K562 (cell line): Measurements from ENCODE around the gene CD248. TPM values are rescaled to one million over a fixed set of nuclear protein-coding genes. Genes with fewer than 3 reads are reported as not detected.

Source experiments
- ATAC-seq: fragments of 200-7000 bp; cut with Tn5 transposase; 3 replicates; pipeline ENCODE4 v1.9.1; 2020; ENCODE audit warnings: moderate library complexity
- BruUV-seq: library from RNA; stranded (reverse); fragments of 400-500 nt; replicated peaks from 2 replicates; lab custom pipeline; 2021; lab: Mats Ljungman, UMichigan
- CTCF ChIA-PET: fragments of 300-600 bp; formaldehyde crosslinking; extraction: SDS; loops from one replicate; lab custom pipeline; 2021; ENCODE audit warnings: low intra/inter-chr PET ratio; lab: Yijun Ruan, JAX
- POLR2A ChIA-PET: fragments of 300-600, 350-650 bp; sonication (Branson Sonifier 250); formaldehyde crosslinking; extraction: SDS; loops from one replicate; lab custom pipeline; 2021; ENCODE audit warnings: antibody characterized with exemption, inconsistent platforms; lab: Yijun Ruan, JAX
- DNase-seq, 4 experiments: peaks; one replicate each; pipeline versions ENCODE4 v3.0.0 to v3.0.0-alpha.2; 2011 to 2018; ENCODE audit warnings: low spot score in 3 of 4, mixed read lengths in 3 of 4; ENCODE audit errors: extremely low read depth in 1 of 4
- FAIRE-seq: peaks from 2 replicates; lab custom pipeline; 2011; peaks lifted over from hg19 to GRCh38; lab: Jason Lieb, UNC
- H2AFZ ChIP-seq: 2 replicates; pipeline ENCODE4 v1.6.0; 2011; ENCODE audit warnings: low read depth, low read length, control low read depth, inconsistent platforms
- H3K27ac ChIP-seq: fragments of 200-600 bp; 3 replicates; pipeline ENCODE4 v1.8.0; 2011; ENCODE audit warnings: low read depth, mild to moderate bottlenecking, control low read depth, inconsistent platforms, low read length, moderate library complexity, mixed read lengths; ENCODE audit errors: extremely low read depth
- H3K27me3 ChIP-seq, 2 experiments: fragments of 300-600 bp in 1 of 2; 2 replicates in 1 of 2; 3 replicates in 1 of 2; pipeline versions ENCODE4 v1.6.0 to v1.8.0; 2011; ENCODE audit warnings: inconsistent platforms in 2 of 2, low read length in 2 of 2, mild to moderate bottlenecking in 1 of 2, mixed read lengths in 1 of 2, moderate library complexity in 1 of 2; ENCODE audit not compliant: control insufficient read depth in 2 of 2, insufficient read depth in 2 of 2
- H3K36me3 ChIP-seq: fragments of 300-600 bp; 3 replicates; pipeline ENCODE4 v1.8.0; 2011; ENCODE audit warnings: mild to moderate bottlenecking, low read length, inconsistent platforms; ENCODE audit not compliant: control insufficient read depth, insufficient read depth
- H3K4me1 ChIP-seq, 2 experiments: fragments of 200-600 bp in 1 of 2; replicated peaks in 1 of 2; 2 replicates in 1 of 2; 3 replicates in 1 of 2; pipeline versions ENCODE4 v1.5.1 to v1.8.0; 2011; ENCODE audit warnings: inconsistent platforms in 2 of 2, low read length in 2 of 2, mild to moderate bottlenecking in 1 of 2, mixed read lengths in 1 of 2, moderate library complexity in 1 of 2; ENCODE audit not compliant: control insufficient read depth in 2 of 2, insufficient read depth in 2 of 2
- H3K4me2 ChIP-seq: 2 replicates; pipeline ENCODE4 v1.6.1; 2011; ENCODE audit warnings: low read length, control low read depth, inconsistent platforms, mixed read lengths; ENCODE audit not compliant: insufficient read depth
- H3K4me3 ChIP-seq: fragments of 200-600 bp; sonication (generic), shearing (Covaris generic); 2 replicates; pipeline ENCODE4 v1.5.1; 2016; ENCODE audit warnings: control low read depth, inconsistent platforms
- H3K79me2 ChIP-seq: fragments of 200-600 bp; 3 replicates; pipeline ENCODE4 v1.8.0; 2011; ENCODE audit warnings: low read length, inconsistent platforms; ENCODE audit not compliant: control insufficient read depth, insufficient read depth
- H3K9ac ChIP-seq, 2 experiments: 2 replicates each; pipeline versions ENCODE4 v1.6.0 to v1.6.1; 2011; ENCODE audit warnings: low read depth in 2 of 2, low read length in 2 of 2, control low read depth in 1 of 2, inconsistent platforms in 1 of 2, mild to moderate bottlenecking in 1 of 2, mixed read lengths in 1 of 2; ENCODE audit not compliant: insufficient read depth in 1 of 2
- H3K9me1 ChIP-seq: one replicate; pipeline ENCODE4 v1.6.0; 2011; ENCODE audit warnings: inconsistent platforms, mild to moderate bottlenecking, low read length, moderate library complexity; ENCODE audit not compliant: control insufficient read depth, insufficient read depth
- H3K9me3 ChIP-seq: replicated peaks from 2 replicates; pipeline ENCODE4 v1.5.1; 2011; ENCODE audit warnings: low read depth, low read length, inconsistent platforms; ENCODE audit not compliant: control insufficient read depth, insufficient read depth
- H4K20me1 ChIP-seq: replicated peaks from 2 replicates; pipeline ENCODE4 v1.6.1; 2011; ENCODE audit warnings: low read length, inconsistent platforms, mixed read lengths; ENCODE audit not compliant: control insufficient read depth, insufficient read depth
- C11orf30 ChIP-seq: fragments of 450-650 bp; IDR thresholded peaks from 2 replicates; pipeline ENCODE4 v1.6.1; 2016; ENCODE audit warnings: low read depth, mild to moderate bottlenecking
- CTBP1 ChIP-seq: fragments of 450-650 bp; IDR thresholded peaks from 2 replicates; pipeline ENCODE4 v1.6.1; 2016; ENCODE audit warnings: borderline replicate concordance
- DMBX1 ChIP-seq: fragments of 250-450 bp; sonication (Bioruptor Pico); IDR thresholded peaks from 2 replicates; pipeline ENCODE4 v1.8.0; 2022; ENCODE audit warnings: inconsistent platforms, mild to moderate bottlenecking, moderate library complexity, borderline replicate concordance
- ESRRA ChIP-seq: fragments of 450-650 bp; IDR thresholded peaks from 2 replicates; pipeline ENCODE4 v1.6.1; 2014; ENCODE audit warnings: low read depth, mild to moderate bottlenecking, moderate library complexity, borderline replicate concordance
- EWSR1 ChIP-seq: fragments of 450-650 bp; IDR thresholded peaks from 2 replicates; pipeline ENCODE4 v1.6.1; 2018; ENCODE audit warnings: borderline replicate concordance, mild to moderate bottlenecking, low read depth, moderate library complexity; ENCODE audit not compliant: partially characterized antibody
- JUND ChIP-seq, 2 experiments: IDR thresholded peaks; 2 replicates in 1 of 2; 3 replicates in 1 of 2; pipeline ENCODE4 v1.6.1; 2011; ENCODE audit warnings: borderline replicate concordance in 2 of 2, low read depth in 2 of 2, low read length in 2 of 2, improper control_type of control experiment in 1 of 2, missing biosample characterization in 1 of 2, missing genetic modification characterization in 1 of 2, missing genetic modification reagents in 1 of 2
- LARP7 ChIP-seq: fragments of 450-650 bp; IDR thresholded peaks from 2 replicates; pipeline ENCODE4 v1.6.1; 2016
- PRDM10 ChIP-seq: fragments of 450-650 bp; IDR thresholded peaks from 2 replicates; pipeline ENCODE4 v1.6.1; 2018; ENCODE audit not compliant: partially characterized antibody
- RCOR1 ChIP-seq, 2 experiments: IDR thresholded peaks; 2 replicates each; pipeline ENCODE4 v1.6.1; 2012; ENCODE audit warnings: low read depth in 2 of 2, low read length in 2 of 2, borderline replicate concordance in 1 of 2, improper control_type of control experiment in 1 of 2
- SIRT6 ChIP-seq: IDR thresholded peaks from one replicate; pipeline ENCODE4 v1.6.1; 2012; ENCODE audit warnings: low read depth, mild to moderate bottlenecking, control low read depth, inconsistent platforms, low read length, moderate library complexity
- TAF15 ChIP-seq: fragments of 200-400 bp; formaldehyde crosslinking; IDR thresholded peaks from 2 replicates; pipeline ENCODE4 v1.6.1; 2017; ENCODE audit warnings: mild to moderate bottlenecking, low read depth, low read length, moderate library complexity
- ZNF175 ChIP-seq: fragments of 200-800 bp; sonication (Bioruptor generic); IDR thresholded peaks from 2 replicates; pipeline ENCODE4 v1.6.1; 2016; ENCODE audit warnings: low read depth, mild to moderate bottlenecking, missing genetic modification characterization, missing compliant biosample characterization
- ZNF408 ChIP-seq: fragments of 250-450 bp; sonication (Bioruptor Pico); IDR thresholded peaks from 2 replicates; pipeline ENCODE4 v1.4.0; 2020; ENCODE audit warnings: low read depth, mild to moderate bottlenecking, moderate library complexity
- ZNF644 ChIP-seq: fragments of 200-800 bp; sonication (Bioruptor generic); IDR thresholded peaks from 2 replicates; pipeline ENCODE4 v1.6.1; 2016; ENCODE audit warnings: low read depth, missing genetic modification characterization, missing compliant biosample characterization
- WGBS: fragments of 100-300 bp; shearing (Covaris generic); methylation state at CpG from one replicate; pipeline ENCODE4 v1.1.6; 2016; ENCODE audit warnings: low coverage, mixed read lengths; ENCODE audit not compliant: insufficient coverage; ENCODE audit errors: missing lambda C conversion rate; 5-methylcytosine and 5-hydroxymethylcytosine counted together
- in situ Hi-C: fragments of 300-500 bp; cut with MboI; formaldehyde crosslinking; loops from 4 replicates; pipeline ENCODE4 v1.15.0; 2018; ENCODE audit warnings: inconsistent platforms, mixed read lengths
- intact Hi-C: fragments of 100-400 bp; cut with micrococcal nuclease; formaldehyde crosslinking; loops from 2 replicates; pipeline ENCODE4 v1.14.2; 2022
- polyA plus RNA-seq, 8 experiments: library from polyadenylated mRNA; depleted of rRNA in 4 of 8; stranded (reverse) in 5 of 8; unstranded in 3 of 8; fragments of >200 nt; fragmentation: Nextera tagmentation in 2 of 8; fragmentation: Illumina TruSeq in 1 of 8; extraction: Ambion mirVana in 2 of 8; extraction: Trizol in 1 of 8; gene quantifications; 2 replicates each; pipeline versions ENCODE4 v1.2.1 to v1.2.3, GENCODE V29; 2011 to 2014; ENCODE audit warnings: inconsistent platforms in 1 of 8, missing spikeins in 1 of 8
- total RNA-seq, 7 experiments: library from RNA; depleted of rRNA in 6 of 7; stranded (reverse); fragments of >200 nt in 6 of 7; fragmentation: Illumina TruSeq in 2 of 7; extraction: Trizol in 2 of 7; gene quantifications; 2 replicates each; pipeline versions ENCODE4 v1.2.1 to v1.2.3, GENCODE V29; 2011 to 2021; ENCODE audit warnings: low replicate concordance in 1 of 7
- TF ChIP-seq, protein P1 (sequence below), 3 experiments: IDR thresholded peaks in 2 of 3; conservative IDR thresholded peaks in 1 of 3; 2 replicates each; pipeline ENCODE4 v1.5.1; 2011 to 2012; ENCODE audit warnings: low read length in 3 of 3, mild to moderate bottlenecking in 3 of 3, control low read depth in 2 of 3, improper control_type of control experiment in 1 of 3, inconsistent platforms in 1 of 3, low read depth in 1 of 3, mixed read lengths in 1 of 3, moderate library complexity in 1 of 3; ENCODE audit not compliant: insufficient read depth in 2 of 3

Gene CD248
- total and polyA plus RNA-seq, 9 of the 15 experiments (the other 6 are each of a cell fraction or from before 2014, with no cell fraction given) = 0.09 TPM; not detected in 8

DNA sequence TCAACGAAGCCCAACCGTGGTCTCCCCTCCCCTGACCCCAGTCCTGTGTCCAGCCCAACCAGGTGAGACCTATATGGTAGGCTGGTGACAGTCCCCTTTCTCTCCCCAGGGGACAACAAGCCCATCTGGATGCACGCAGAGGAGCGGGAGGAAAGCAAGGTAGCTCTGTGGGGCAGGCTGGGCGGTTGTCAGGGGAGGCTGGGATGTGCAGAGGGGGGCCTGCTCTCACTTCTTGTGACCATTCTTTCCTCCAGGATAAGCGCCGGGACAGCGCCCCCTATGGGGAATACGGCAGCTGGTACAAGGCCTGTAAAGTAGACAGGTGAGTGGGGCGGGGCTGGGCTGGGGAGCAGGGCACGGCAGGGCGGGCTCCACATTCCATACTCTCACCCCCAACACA, 51.9 kb downstream of the CD248 start:
- H3K36me3 ChIP-seq = peaks cover 66% of the 10 kb centered on the region; the same call in 2 of the 3 replicates
- POLR2A ChIA-PET = interaction anchor here (0.6 kb wide), 1 partner anchor 10 kb away, joined by 3 read pairs; no protein-coding TSS in a partner anchor
- TF ChIP-seq, protein P1, sequence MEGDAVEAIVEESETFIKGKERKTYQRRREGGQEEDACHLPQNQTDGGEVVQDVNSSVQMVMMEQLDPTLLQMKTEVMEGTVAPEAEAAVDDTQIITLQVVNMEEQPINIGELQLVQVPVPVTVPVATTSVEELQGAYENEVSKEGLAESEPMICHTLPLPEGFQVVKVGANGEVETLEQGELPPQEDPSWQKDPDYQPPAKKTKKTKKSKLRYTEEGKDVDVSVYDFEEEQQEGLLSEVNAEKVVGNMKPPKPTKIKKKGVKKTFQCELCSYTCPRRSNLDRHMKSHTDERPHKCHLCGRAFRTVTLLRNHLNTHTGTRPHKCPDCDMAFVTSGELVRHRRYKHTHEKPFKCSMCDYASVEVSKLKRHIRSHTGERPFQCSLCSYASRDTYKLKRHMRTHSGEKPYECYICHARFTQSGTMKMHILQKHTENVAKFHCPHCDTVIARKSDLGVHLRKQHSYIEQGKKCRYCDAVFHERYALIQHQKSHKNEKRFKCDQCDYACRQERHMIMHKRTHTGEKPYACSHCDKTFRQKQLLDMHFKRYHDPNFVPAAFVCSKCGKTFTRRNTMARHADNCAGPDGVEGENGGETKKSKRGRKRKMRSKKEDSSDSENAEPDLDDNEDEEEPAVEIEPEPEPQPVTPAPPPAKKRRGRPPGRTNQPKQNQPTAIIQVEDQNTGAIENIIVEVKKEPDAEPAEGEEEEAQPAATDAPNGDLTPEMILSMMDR (IDR thresholded peaks at IDR 0.05 in 2 of 3, conservative IDR thresholded peaks at IDR 0.05 in 1 of 3; ENCODE audit: insufficient read depth in 2 of 3, low read depth in 1 of 3, low read length in 3 of 3) = peak; percentile 67 to 73 (median 68)
- TF ChIP-seq CTBP1 (0 out of 2 replicates have a peak, but pooled peaks have one; percentile 16), EWSR1 (no peak), C11orf30 (no peak), ZNF408 (no peak), SIRT6 (no peak), ESRRA (no peak), TAF15 (no peak), RCOR1 (IDR thresholded peaks at IDR 0.05; ENCODE audit: borderline replicate concordance in 1 of 2, low read depth in 2 of 2, low read length in 2 of 2) (0 out of 4 replicates have a peak, but pooled peaks of 1 of the 2 experiments have one; percentile 15), ZNF644 (tag) (no peak), ZNF175 (CRISPR knock-in tag) (no peak), PRDM10 (peak; percentile 38), JUND (IDR thresholded peaks at IDR 0.05; ENCODE audit: borderline replicate concordance, low read depth, low read length) (0 out of 2 replicates have a peak, but pooled peaks have one; percentile 24), JUND (tag; IDR thresholded peaks at IDR 0.05; ENCODE audit: borderline replicate concordance, low read depth, low read length) (no peak), DMBX1 (CRISPR knock-in tag) (no peak), LARP7 (no peak)

More for the DNA sequence above, 51.9 kb downstream of the CD248 start:
- peaks cover 5 to 42% of the 10 kb centered on the region in 2 experiments; a peak in 4 of 5 replicates for H3K4me1 ChIP-seq
- 46% methylated on average over 12 of the region's 12 CpGs for WGBS
- DNase-seq (peak; percentile 48 to 68 (median 52)), FAIRE-seq (no peak), ATAC-seq (no peak)
- H3K79me2 ChIP-seq = peaks cover 15% of the 10 kb centered on the region
- in situ Hi-C loops (no loop called here), intact Hi-C loops (no loop called here)
- no peak overlapping the region for H3K4me2 ChIP-seq
- H2AFZ ChIP-seq = no peak overlapping the region
- H4K20me1 ChIP-seq = peaks cover 10% of the 10 kb centered on the region; the same call in 1 of the 2 replicates
- no peaks in the 10 kb centered on the region for H3K9me1 ChIP-seq
- H3K27ac ChIP-seq = no peak overlapping the region
- CTCF ChIA-PET = no interaction called here
- no peak overlapping the region for H3K9ac ChIP-seq
- H3K27me3 ChIP-seq = no peaks in the 10 kb centered on the region
- H3K9me3 ChIP-seq = no peaks in the 10 kb centered on the region
- H3K4me3 ChIP-seq = no peak overlapping the region
- BruUV-seq = no TSS peak
